ENCODE measurements around the gene CD3D.

The CD3D gene

DNA sequence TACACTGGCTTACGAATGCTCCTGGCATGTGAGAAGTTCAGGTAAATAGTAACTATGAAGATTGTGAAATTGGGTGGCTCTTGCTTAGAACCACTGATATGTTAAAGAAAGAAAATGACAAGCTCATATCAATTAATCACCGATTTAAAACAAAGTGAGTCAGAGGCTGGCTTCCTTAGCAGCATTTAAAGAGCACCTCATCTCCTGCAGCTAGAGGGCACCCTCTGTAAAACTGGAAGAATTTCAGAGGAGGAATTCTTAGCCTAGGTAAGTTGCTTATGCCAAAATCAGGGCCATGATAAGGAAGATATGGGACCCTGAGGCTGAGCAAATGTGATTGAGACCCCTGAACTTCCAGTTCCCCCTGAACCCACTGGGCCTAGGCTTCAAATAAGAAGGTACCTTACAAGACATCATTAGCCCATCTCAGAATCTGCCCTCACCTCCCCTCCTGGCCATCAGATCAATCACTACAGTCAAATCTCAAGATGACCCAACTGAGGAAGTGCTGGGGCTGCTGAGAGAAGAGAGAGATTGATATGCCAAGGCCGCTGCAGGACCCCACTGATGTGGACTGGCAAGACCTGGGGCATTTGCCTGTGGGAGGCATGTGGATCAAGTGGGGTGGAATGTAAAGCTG lies 46.6 kb downstream of the CD3D start:
- no peak for DNase-seq

DNA sequence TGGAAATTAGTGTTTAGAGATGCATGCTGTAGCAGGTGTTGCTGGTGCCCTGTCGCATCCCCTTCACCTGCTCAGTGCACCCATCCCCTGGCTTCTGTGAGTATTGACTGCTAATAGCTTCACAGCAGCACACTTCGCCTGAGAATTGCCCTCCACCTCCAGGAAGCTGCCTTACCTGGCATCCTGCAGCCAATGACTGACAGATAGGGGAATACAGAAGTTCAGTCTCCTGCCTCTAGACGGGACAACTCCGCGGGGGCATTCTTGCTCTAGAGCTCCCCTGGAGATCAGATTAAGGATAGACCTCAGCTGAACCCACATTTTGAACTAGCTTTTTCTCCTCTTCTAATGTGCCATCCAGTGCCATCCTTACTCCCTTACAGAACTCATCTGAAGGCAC lies 47.3 kb downstream of the CD3D start:
- no peak for DNase-seq

DNA sequence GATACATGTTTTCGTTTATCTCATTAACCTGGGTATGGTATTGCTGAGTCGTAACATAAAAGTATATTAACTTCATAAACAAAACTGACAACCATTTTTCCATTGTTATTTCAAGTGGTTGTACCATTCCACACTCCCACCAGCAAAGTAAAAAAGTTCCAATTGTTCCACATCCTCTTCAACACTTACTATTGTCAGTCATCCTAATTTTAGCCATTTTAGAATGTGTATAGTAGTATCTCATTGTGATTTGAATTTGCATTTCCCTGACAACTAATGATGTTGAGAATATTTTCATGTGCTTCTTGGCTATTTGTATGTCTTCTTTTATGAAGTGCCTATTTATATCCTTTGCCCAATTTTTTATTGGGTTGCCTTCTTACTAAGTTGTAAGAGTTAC lies 48.5 kb downstream of the CD3D start:
- DNase-seq = no peak

DNA sequence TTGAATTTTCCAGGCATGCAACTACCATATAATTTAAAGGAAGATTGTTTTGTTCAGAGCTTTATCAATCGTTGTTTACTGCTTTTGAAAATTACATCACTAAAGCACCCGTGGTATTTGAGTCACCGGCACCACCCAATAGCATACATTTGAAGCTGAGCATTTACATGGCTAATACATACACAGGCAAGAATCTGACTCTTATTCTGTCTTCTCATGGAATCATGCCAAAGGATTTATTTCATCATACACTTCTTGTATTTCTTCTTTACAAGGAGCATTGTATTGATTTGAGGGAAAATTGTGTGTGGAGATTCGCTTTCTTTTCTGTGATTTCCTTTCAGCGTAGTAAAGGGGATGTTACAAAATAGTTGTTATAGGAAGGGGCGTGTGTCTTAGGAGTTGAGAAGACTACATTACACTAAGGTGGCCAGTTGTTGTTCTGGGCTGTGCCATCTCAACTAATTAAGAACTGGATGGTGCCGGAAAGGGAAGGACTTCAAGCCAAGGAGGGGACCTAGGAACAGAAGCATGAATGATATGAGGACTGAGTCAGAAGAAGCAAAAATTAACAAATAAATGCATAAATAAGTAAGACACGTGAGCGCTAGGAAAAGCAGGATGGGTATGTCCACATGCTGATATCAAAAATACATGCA lies 50.9 kb downstream of the CD3D start:
- DNase-seq = no peak

DNA sequence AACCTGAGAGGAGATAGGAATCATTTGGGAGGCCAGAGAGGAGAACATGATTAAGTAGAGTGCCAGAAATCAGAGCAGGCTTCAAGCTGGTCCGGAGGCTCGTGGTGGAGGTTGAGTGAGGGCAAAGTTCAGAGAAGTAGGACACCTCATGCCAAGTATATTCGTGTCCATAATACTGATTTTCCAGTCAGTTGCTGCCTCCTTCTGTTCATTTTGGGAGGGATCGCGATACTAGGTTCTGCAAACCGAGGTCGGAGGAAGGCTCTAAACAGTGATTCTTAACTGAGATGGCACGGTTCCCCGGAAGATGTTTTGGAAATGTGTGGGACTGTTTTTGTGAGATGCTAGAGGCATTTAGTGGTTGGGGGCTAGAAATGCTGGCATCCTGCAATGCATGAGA lies 51.6 kb downstream of the CD3D start:
- peak; percentile 59 for DNase-seq

DNA sequence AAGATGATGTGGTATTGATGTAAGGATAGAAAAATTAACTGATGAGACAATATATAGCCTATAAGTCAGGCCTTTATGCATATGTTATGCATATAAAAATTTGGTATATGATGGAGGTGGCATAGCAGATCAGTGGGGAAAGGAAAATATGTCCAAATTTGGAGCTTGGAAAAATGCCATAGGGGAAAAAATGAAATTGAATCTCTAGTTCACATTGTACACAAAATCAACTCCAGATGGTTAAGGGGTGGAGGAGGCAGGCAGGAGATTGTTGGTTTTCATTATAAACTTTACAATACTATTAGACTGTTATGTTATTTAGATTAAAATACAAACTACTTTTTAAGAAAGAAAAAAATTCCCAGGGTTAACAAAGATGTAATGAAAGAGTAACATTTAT lies 53.1 kb downstream of the CD3D start:
- DNase-seq = no peak
